A549 treated with dexamethasone at 1 μM for 4 hours (cell line): ENCODE data around the gene RFC3. TPM values are rescaled to one million over a fixed set of nuclear protein-coding genes. Genes with fewer than 3 reads are reported as not detected.

Experiments used
- total RNA-seq: library from RNA; stranded (reverse); fragments of 200-300 nt; extraction: Qiagen RNA extraction; gene quantifications from 5 replicates; pipeline ENCODE4 v1.2.3, GENCODE V29; 2022

Gene RFC3, protein sequence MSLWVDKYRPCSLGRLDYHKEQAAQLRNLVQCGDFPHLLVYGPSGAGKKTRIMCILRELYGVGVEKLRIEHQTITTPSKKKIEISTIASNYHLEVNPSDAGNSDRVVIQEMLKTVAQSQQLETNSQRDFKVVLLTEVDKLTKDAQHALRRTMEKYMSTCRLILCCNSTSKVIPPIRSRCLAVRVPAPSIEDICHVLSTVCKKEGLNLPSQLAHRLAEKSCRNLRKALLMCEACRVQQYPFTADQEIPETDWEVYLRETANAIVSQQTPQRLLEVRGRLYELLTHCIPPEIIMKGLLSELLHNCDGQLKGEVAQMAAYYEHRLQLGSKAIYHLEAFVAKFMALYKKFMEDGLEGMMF
- total RNA-seq, result 25.8 to 31.5 TPM (median 27.7 TPM) in 5 replicates

GRCh38 chr13:33817901-33818706 lies at the start of gene RFC3:
RFC3 (plus strand) TSS chr13:33818149; CDS start chr13:33818179, 30 bp downstream.

